CD14-positive monocyte (primary cell): ENCODE data around the gene YBX2. TPM values are rescaled to one million over a fixed set of nuclear protein-coding genes. Genes with fewer than 3 reads are reported as not detected.

ENCODE experiments used
- DNase-seq, 3 donors: peaks; one replicate each; pipeline ENCODE4 v3.0.0-alpha.2; 2011 to 2022
- H2AFZ ChIP-seq: 2 replicates; pipeline ENCODE4 v1.6.0; 2012; ENCODE audit warnings: mild to moderate bottlenecking, low read depth, low read length, inconsistent platforms; ENCODE audit not compliant: insufficient read depth, poor library complexity, severe bottlenecking
- H3K27ac ChIP-seq, 2 donors: 1 replicate in 1 of 2; 2 replicates in 1 of 2; pipeline ENCODE4 v1.5.1; 2012 to 2013; ENCODE audit warnings: low read length in 2 of 2, control low read depth in 1 of 2, inconsistent platforms in 1 of 2, low read depth in 1 of 2, mild to moderate bottlenecking in 1 of 2
- H3K27me3 ChIP-seq, 2 donors: one replicate each; pipeline versions ENCODE4 v1.6.0 to v1.6.1; 2011 to 2013; ENCODE audit warnings: low read length in 2 of 2; ENCODE audit not compliant: control insufficient read depth in 2 of 2, insufficient read depth in 2 of 2
- H3K36me3 ChIP-seq, 2 donors: replicated peaks in 1 of 2; 1 replicate in 1 of 2; 2 replicates in 1 of 2; pipeline versions ENCODE4 v1.5.1 to v1.6.1; 2012 to 2013; ENCODE audit warnings: low read length in 2 of 2, control low read depth in 1 of 2, inconsistent platforms in 1 of 2, mild to moderate bottlenecking in 1 of 2; ENCODE audit not compliant: insufficient read depth in 2 of 2, control insufficient read depth in 1 of 2
- H3K4me1 ChIP-seq, 2 donors: 1 replicate in 1 of 2; 2 replicates in 1 of 2; pipeline versions ENCODE4 v1.5.1 to v1.6.1; 2012 to 2013; ENCODE audit warnings: low read length in 2 of 2, control low read depth in 1 of 2, inconsistent platforms in 1 of 2, mild to moderate bottlenecking in 1 of 2, moderate library complexity in 1 of 2; ENCODE audit not compliant: insufficient read depth in 2 of 2, control insufficient read depth in 1 of 2
- H3K4me2 ChIP-seq: replicated peaks from 2 replicates; pipeline ENCODE3; 2012; ENCODE audit warnings: low read length, moderate library complexity, mild to moderate bottlenecking; ENCODE audit not compliant: poor library complexity, severe bottlenecking; ENCODE audit errors: extremely low read depth
- H3K4me3 ChIP-seq, 3 experiments: fragments of 200-600 bp in 1 of 3; sonication (generic) in 1 of 3; replicated peaks in 1 of 3; 1 replicate in 2 of 3; 2 replicates in 1 of 3; pipeline ENCODE4 v1.5.1; 2011 to 2013; ENCODE audit warnings: low read length in 3 of 3, mild to moderate bottlenecking in 3 of 3, control low read depth in 2 of 3, low read depth in 2 of 3, inconsistent platforms in 1 of 3, moderate library complexity in 1 of 3
- H3K79me2 ChIP-seq: 2 replicates; pipeline ENCODE4 v1.6.0; 2012; ENCODE audit warnings: mild to moderate bottlenecking, control low read depth, inconsistent platforms, low read length, moderate library complexity; ENCODE audit not compliant: insufficient read depth
- H3K9ac ChIP-seq: 2 replicates; pipeline ENCODE4 v1.6.0; 2017; ENCODE audit warnings: low read length, mild to moderate bottlenecking; ENCODE audit not compliant: insufficient read depth, poor library complexity, severe bottlenecking
- H3K9me3 ChIP-seq, 2 donors: replicated peaks in 1 of 2; 1 replicate in 1 of 2; 2 replicates in 1 of 2; pipeline versions ENCODE4 v1.5.1 to v1.6.1; 2012 to 2013; ENCODE audit warnings: low read length in 2 of 2, control low read depth in 1 of 2; ENCODE audit not compliant: control insufficient read depth in 1 of 2, insufficient read depth in 1 of 2
- H4K20me1 ChIP-seq: 2 replicates; pipeline ENCODE4 v1.6.0; 2012; ENCODE audit warnings: mild to moderate bottlenecking, low read length, control low read depth, moderate library complexity; ENCODE audit not compliant: insufficient read depth
- H3K27ac Mint-ChIP-seq, 7 donors: one replicate each; pipeline ENCODE4 v1.8.0; 2020; ENCODE audit warnings: mild to moderate bottlenecking in 7 of 7, mixed read lengths in 7 of 7, moderate library complexity in 6 of 7, inconsistent platforms in 2 of 7
- H3K27me3 Mint-ChIP-seq, 3 donors: one replicate each; pipeline ENCODE4 v1.8.0; 2021 to 2022; ENCODE audit warnings: low read depth in 3 of 3, mild to moderate bottlenecking in 3 of 3, mixed read lengths in 3 of 3, moderate library complexity in 3 of 3, inconsistent platforms in 1 of 3
- H3K36me3 Mint-ChIP-seq, 2 donors: one replicate each; pipeline ENCODE4 v1.8.0; 2020; ENCODE audit warnings: mixed read lengths in 2 of 2, inconsistent platforms in 1 of 2, mild to moderate bottlenecking in 1 of 2
- H3K4me1 Mint-ChIP-seq: one replicate; pipeline ENCODE4 v1.8.0; 2020; ENCODE audit warnings: mild to moderate bottlenecking, mixed read lengths
- H3K4me3 Mint-ChIP-seq, 2 donors: one replicate each; pipeline ENCODE4 v1.8.0; 2020; ENCODE audit warnings: mild to moderate bottlenecking in 2 of 2, mixed read lengths in 2 of 2, moderate library complexity in 1 of 2
- H3K9me3 Mint-ChIP-seq, 7 donors: one replicate each; pipeline ENCODE4 v1.8.0; 2020 to 2022; ENCODE audit warnings: mixed read lengths in 7 of 7, mild to moderate bottlenecking in 6 of 7, moderate library complexity in 6 of 7, inconsistent platforms in 2 of 7
- WGBS: methylation state at CpG from one replicate; pipeline ENCODE4 v1.1.5; 2013; ENCODE audit warnings: missing lambda C conversion rate; ENCODE audit not compliant: insufficient coverage; 5-methylcytosine and 5-hydroxymethylcytosine counted together
- intact Hi-C, 2 donors: fragments of 100-400 bp; cut with micrococcal nuclease; formaldehyde crosslinking; loops; one replicate each; pipeline versions ENCODE4 v1.15.0 to v1.15.1; 2023
- polyA minus RNA-seq: library from RNA; depleted of rRNA, polyadenylated mRNA; stranded (reverse); fragments of >200 nt; gene quantifications from 2 replicates; pipeline ENCODE4 v1.2.3, GENCODE V29; 2012
- polyA plus RNA-seq, 3 donors: library from polyadenylated mRNA; depleted of rRNA in 1 of 3; unstranded in 2 of 3; stranded (reverse) in 1 of 3; fragments of 300-500 nt in 2 of 3; fragments of >200 nt in 1 of 3; fragmentation: Illumina TruSeq in 2 of 3; gene quantifications; 1 replicate in 2 of 3; 2 replicates in 1 of 3; pipeline ENCODE4 v1.2.3, GENCODE V29; 2012 to 2021
- total RNA-seq, 12 experiments: library from RNA in 1 of 12; stranded (reverse) in 1 of 12; fragments of 120-200 nt in 1 of 12; gene quantifications; one replicate each; pipeline ENCODE4 v1.2.4 and lab custom pipeline; 2013 to 2026; ENCODE audit warnings: mixed read lengths in 6 of 12, inconsistent platforms in 1 of 12
- TF ChIP-seq, protein P1 (sequence below): fragments of 200-600 bp; IDR thresholded peaks from one replicate; pipeline ENCODE4 v1.8.0; 2022; ENCODE audit warnings: antibody characterized with exemption, mild to moderate bottlenecking

YBX2 gene
- total RNA-seq (2013): not detected
- polyA plus RNA-seq: not detected
- polyA minus RNA-seq: not detected in 2 replicates
- 0.06 to 1.0 (median 0.17) reads per million in 11 experiments for total RNA-seq (lab: John Stamatoyannopoulos, UW)

- intact Hi-C loops: loop anchor here (5.0 kb wide), 2 partner anchors 72 to 252 kb away; partner anchors contain the start of gene SLC16A11 (in 1 of the 2)
- Histone ChIP-seq H4K20me1 (no peaks in the 10 kb centered on the region), H3K9ac (peak within 1 kb of the TSS; percentile 8), H3K4me3 (peak within 1 kb of the TSS in 1 of 3 experiments; percentile 44), H3K27ac (no peak within 1 kb of the TSS), H3K79me2 (no peaks in the 10 kb centered on the region), H2AFZ (peak within 1 kb of the TSS; percentile 50), H3K36me3 (no peaks in the 10 kb centered on the region), H3K4me2 (peak within 1 kb of the TSS; percentile 56), H3K9me3 (peaks cover 0 to 13% of the 10 kb centered on the region in 2 donors), H3K4me1 (peaks cover 21 to 32% of the 10 kb centered on the region in 2 donors), H3K27me3 (peaks cover 35 to 56% of the 10 kb centered on the region in 2 donors)
- Mint-ChIP-seq H3K4me1 (peaks cover 24% of the 10 kb centered on the region), H3K27ac (peak within 1 kb of the TSS in 1 of 7 donors; percentile 46), H3K27me3 (peaks cover 65 to 87% (median 71%) of the 10 kb centered on the region in 3 donors), H3K36me3 (peaks cover 0 to 6% of the 10 kb centered on the region in 2 donors), H3K9me3 (peaks cover 0 to 23% (median 12%) of the 10 kb centered on the region in 7 donors), H3K4me3 (peak within 1 kb of the TSS; percentile 39 to 89)
- WGBS: 2% methylated on average over 56 of the region's 57 CpGs
- TF ChIP-seq, protein P1, sequence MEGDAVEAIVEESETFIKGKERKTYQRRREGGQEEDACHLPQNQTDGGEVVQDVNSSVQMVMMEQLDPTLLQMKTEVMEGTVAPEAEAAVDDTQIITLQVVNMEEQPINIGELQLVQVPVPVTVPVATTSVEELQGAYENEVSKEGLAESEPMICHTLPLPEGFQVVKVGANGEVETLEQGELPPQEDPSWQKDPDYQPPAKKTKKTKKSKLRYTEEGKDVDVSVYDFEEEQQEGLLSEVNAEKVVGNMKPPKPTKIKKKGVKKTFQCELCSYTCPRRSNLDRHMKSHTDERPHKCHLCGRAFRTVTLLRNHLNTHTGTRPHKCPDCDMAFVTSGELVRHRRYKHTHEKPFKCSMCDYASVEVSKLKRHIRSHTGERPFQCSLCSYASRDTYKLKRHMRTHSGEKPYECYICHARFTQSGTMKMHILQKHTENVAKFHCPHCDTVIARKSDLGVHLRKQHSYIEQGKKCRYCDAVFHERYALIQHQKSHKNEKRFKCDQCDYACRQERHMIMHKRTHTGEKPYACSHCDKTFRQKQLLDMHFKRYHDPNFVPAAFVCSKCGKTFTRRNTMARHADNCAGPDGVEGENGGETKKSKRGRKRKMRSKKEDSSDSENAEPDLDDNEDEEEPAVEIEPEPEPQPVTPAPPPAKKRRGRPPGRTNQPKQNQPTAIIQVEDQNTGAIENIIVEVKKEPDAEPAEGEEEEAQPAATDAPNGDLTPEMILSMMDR: no peak
- peak in 2 of 3 donors; percentile 8 to 42 for DNase-seq
Observed at GRCh38 chr17:7294614-7295153, at the start of gene YBX2. YBX2 (minus strand) TSS chr17:7294639; CDS start chr17:7294500, 139 bp downstream.

GRCh38 chr17:7343250-7343649 is 48.8 kb upstream of the YBX2 start:
- whole genome bisulfite sequencing: 92% methylated on average over 14 of the region's 15 CpGs
- Mint-ChIP-seq H3K4me3 (no peak overlapping the region), H3K4me1 (peaks cover 8% of the 10 kb centered on the region), H3K27me3 (peaks cover 0 to 4% (median 0%) of the 10 kb centered on the region in 3 donors), H3K36me3 (peaks cover 57 to 89% of the 10 kb centered on the region in 2 donors), H3K27ac (no peak overlapping the region), H3K9me3 (no peaks in the 10 kb centered on the region)
- H3K9ac ChIP-seq: no peak overlapping the region
- peaks cover 0 to 6% of the 10 kb centered on the region in 2 donors for H3K4me1 ChIP-seq
- DNase-seq: no peak
- H3K27ac ChIP-seq: no peak overlapping the region
- H3K27me3 ChIP-seq: no peaks in the 10 kb centered on the region
- no peak overlapping the region for H2AFZ ChIP-seq
- no peak overlapping the region for H3K4me3 ChIP-seq
- intact Hi-C loops: loop anchor here in 1 of 2 donors (5.0 kb wide), 1 partner anchor 61 kb away; the partner anchor contains the start of gene SLC2A4
- H4K20me1 ChIP-seq: peaks cover 16% of the 10 kb centered on the region
- no peak overlapping the region for H3K4me2 ChIP-seq
- no peaks in the 10 kb centered on the region for H3K9me3 ChIP-seq
- peaks cover 7% of the 10 kb centered on the region for H3K79me2 ChIP-seq
- TF ChIP-seq, protein P1: no peak
- peaks cover 52 to 77% of the 10 kb centered on the region in 2 donors for H3K36me3 ChIP-seq
